ENCODE data around the gene C8B.

GRCh38 chr1:56905667-56906066, 60.1 kb downstream of the C8B start:
- no peak for TF ChIP-seq CTCF (conservative IDR thresholded peaks at IDR 0.05 in 1 of 2, IDR thresholded peaks at IDR 0.05 in 1 of 2; ENCODE audit: extremely low read depth in 1 of 2, insufficient read depth in 1 of 2, low read depth in 1 of 2, low read length in 2 of 2)
- TF ChIP-seq EZH2 (IDR thresholded peaks at IDR 0.05; ENCODE audit: borderline replicate concordance, low read length): no peak
